Embryonic facial prominence (tissue), 1 donor: ENCODE results near the gene MCC.

Experiments
- DNase-seq: peaks from one replicate; pipeline ENCODE4 v3.0.0-alpha.2; 2016; ENCODE audit errors: extremely low spot score

MCC gene

DNA sequence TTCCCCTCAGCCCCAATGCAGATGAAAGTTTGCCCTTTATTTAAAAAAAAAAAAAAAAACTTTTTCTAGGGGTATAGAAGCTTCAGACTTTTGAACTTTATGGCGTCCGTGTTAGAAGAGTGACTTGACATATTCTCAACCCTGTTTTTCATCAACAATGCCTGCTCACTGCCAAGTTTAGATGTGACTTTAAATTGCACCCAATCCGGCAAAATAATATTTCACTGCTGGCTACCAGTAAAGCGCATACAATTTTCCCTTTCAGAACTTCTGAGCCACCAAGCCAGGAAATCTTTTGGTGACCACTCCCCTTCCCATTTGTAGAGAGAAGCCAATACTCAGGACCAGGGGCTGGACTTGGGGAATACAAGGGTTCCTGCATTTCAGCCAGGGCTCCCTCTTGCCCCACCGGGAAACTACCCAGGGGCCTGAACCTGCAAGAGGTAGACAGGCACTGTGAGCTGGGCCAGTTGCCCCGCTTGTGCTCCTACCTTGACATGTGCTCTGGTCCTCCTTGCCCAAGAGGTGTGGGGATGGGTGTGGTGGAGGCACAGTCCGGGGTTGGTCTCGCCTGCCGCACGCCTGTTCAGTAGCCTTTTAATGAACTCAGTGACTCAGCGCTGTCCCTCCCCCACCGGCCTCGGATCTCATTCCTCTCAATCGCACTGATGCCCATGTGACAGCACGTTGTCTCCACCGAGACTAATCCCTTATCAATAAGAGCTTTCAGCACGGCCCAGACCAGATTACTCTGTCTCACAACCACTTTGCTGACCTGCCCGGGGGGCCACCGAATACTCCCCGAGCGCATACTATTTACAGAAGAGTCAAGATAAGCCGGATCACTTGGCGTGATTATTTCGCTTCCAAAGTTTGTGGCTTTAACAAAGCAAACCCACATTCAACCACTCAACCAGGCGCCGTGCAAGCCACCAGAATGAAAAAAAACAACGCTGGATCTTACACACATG is 285.2 kb downstream of the MCC start:
- no peak for DNase-seq

DNA sequence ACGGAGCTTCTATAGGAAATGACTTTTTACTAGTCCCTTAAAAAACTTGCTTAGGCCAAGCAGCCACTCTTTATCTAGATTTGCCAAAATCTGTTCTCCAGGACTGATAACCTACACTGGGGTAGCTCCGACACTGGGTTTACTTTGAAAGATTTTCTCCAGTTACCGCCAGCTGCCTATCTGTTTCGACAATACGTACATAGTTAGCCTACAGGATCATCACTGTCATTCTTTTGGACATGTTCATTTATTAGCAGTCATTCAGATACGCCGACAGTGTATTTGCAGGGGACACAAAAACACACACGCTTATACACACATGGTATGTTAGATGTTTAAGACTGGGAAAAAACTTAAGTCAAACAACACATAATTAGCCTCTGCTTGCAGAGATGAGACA is 286.0 kb downstream of the MCC start:
- no peak for DNase-seq

DNA sequence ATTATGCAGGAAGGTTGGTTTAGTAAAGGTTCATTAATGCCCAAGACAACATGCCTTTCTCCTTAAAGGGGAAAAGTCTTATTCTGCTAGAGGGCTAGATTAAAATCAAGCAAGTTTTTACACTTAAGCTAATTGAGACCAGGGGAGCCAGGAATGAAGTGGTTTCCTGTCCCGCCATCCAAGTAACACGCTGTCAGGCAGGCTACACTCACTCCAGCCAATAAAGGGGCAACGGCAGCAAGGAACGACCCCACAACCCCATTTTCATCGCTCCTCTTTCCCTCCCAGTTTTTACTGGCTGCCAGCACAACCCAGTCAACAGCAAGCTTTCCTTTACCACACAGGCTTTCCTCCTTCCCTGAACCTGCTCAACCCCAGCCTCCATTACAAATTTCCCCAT is 286.5 kb downstream of the MCC start:
- no peak for DNase-seq

DNA sequence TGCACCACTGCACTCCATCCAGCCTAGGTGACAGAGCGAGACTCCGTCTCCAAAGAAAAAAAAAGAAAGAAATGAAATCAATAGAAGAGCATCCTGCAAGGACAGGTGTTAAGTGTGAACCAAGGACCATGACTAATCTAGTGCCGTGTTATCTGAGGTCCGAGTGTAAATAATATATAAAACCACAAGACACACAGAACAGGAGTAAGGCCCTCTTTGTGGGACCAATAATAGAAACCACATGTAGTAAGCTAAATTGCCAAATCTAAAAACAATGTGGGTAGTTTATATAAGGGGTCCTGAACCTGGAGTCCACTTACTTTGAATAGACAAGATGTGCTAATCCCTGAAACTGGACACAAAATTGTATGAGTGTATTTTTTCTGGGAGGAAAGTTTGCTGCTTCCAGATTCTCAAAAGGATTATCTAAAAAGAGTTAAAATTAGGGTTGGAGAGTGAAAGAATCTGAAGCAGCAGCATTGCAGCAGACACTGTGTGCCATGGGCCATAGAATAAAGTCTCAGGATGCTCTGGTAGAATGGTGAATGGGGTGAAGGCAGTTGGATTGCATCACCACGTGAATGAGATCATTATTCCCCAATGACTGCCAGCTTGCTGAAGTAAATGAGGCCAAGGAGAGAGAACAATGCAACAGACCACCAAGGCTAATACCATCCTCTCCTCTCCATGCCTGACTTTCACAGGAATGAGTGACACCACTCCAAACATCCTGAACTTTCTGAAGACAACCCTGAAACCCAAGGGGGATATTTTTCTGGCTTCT is 288.9 kb downstream of the MCC start:
- DNase-seq, result no peak

DNA sequence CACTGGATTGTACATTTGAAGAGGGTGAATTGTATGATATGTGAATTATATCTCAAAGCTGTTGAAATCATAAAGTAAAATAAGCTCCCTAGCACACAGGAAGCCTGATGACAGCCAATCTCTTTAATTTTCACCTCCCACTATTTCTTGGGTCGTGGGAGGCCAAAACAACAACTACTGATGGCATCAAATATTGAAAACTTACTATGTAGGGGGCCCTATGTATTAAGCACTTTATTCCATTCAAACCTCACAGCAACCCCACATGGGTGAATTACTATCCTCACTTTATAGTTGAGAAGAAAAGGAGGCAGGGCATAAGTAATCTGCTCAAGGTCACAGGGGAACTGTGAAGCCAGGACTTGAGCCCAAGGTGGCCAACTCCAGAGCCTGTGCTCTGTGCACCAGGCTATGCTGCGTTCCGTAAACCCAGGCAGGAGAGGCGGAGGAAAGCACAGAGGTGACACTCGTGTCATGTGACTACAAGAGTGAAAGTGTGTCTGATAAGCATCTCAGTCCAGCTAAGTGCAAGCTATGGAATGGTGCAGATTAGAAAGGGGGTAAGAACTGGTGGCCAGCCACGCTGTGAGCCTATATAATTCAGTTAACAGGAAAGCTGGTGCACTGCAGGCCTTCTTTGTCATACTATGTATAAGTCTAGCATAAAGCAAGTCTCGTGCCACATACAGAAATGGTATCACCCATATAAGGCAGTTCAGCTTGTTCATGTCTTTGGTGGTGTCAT is 290.6 kb downstream of the MCC start:
- no peak for DNase-seq

DNA sequence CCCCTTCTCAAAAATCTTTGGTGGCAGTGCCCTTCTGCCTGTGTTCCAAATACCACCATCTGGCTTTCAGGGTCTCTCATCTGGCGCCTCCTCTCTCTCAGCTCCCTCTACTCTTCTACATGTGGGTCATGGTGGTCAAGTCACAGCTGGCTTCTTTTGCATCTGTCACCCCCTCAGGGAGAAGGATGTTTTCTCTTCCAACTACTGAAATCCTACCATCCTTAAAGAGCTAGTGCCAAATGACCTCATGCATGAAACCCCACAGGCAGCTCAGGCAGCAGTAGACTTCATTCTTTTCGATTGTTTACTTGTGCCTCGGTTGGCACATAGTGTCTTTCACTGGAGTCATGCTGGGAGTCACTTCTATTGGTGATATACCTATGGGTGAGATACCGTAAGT is 292.5 kb downstream of the MCC start:
- DNase-seq, result no peak

DNA sequence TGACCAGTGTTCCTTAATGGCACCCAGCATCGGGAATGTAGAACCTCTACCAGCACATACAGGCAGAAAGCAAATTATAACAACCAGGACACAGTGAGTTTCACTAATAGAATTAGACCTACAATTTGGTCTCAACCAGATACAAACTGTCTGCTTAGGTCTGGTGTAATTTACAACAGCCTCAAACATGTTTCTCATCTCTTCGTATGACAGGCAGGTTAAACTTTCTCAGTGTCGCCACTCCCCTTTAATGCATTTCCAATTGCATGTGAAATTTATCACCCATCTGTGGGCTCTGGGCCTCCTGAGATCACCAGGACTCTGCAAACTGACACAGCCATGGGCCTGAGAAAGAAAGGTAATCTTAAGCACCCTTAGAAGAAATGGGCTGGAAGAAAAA is 293.0 kb downstream of the MCC start:
- no peak for DNase-seq

DNA sequence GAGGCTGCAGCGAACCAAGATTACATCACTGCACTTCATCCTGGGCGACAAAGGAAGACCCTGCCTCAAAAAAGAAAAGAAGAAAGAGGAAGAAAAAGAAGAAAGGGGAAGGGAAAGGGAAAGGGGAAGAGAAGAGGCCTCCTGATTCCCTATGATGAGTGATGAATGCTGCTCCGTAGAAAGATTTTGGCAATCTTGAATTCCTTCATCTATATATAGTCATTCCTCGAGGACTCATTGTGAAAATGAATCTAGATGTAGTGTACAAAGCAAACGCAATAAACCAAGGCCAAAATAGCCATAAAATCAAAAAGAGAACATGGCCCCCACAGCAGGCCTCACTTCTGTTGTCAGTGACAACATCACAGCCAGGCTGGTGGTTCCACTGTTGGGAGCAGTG is 293.7 kb downstream of the MCC start:
- no peak for DNase-seq

DNA sequence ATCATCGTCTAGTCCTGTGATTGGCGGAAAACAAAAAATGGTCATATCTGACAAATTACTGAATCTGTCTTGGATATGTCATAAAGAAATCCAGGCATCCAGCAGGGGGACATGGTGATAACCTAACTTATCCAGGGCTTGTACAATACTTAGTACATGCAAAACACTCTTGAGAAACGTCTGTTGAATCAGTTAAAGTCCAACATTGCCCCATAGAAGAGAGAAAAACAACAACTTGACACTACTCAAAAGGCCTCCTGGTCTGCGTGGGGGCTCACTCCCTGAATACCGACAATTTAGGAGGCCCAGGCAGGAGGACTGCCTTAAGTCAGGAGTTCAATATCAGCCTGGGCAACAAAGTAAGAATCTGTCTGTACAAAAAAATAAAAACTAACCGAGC is 294.1 kb downstream of the MCC start:
- DNase-seq, result no peak

DNA sequence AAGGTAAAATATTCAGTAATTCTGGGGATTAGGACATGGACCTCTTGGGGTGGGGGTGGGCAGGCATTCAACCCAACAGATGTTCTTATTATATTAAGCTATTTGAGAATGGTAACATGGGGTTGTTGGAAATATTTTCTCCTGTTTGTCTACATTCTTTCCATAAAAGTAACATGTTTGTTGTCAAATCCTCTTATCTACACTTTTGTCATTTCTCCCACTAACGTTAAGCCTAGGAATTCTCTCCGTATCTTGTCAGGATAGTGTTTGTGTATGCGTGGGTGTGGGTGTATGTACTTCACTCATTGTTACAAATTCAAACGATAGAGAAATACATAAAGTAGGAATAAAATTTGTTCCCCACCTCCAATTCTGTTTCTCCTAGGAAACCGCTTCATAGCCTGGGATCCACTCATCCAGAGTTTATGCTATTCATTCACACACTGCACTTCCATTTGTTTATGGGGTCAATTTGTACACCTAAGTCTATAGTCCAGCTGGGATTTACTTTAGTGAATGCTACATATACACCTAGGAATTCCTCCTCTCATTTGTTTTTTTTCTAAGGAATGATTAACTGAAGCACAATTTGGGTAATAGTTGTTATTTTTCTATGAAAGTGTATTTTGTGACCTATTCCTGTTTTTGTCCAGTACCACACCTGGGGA is 294.8 kb downstream of the MCC start:
- DNase-seq, result no peak

DNA sequence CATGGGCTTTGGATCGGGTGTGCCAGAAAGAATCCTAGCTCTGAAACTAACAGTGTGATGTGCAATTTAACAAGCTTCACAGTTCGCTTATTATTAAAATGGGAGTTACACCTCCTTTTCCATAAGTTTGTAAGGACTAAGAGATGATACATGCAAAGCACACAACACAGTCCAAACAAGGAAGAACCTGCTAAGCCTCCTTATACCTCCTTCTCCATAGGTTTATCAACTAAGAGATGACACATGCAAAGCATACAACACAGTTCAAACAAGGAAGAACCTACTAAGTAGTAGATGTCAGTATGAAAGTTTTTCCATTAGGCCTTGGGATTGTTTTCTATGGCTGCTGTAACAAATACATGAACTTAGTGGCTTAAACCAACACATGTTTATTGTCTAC is 295.7 kb downstream of the MCC start:
- no peak for DNase-seq

DNA sequence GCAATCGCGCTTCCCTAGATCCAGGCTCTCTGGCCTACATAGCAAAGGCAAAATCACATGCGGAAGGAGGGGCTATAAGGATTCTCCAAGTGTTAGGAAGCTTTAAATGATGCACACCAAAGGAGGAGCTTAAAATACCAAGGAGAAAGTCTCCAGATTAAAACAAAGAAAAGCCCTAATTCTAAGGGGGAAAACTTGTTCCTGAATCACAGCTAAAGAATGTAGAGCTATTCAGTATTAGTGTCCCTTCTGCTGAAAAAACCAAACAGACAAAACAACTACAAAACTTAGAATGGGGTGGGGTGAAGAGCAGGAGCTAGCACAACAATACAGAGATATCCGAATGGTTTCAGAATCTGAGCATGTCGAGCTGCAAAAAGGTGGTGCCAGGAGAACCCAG is 297.9 kb downstream of the MCC start:
- DNase-seq, result no peak

DNA sequence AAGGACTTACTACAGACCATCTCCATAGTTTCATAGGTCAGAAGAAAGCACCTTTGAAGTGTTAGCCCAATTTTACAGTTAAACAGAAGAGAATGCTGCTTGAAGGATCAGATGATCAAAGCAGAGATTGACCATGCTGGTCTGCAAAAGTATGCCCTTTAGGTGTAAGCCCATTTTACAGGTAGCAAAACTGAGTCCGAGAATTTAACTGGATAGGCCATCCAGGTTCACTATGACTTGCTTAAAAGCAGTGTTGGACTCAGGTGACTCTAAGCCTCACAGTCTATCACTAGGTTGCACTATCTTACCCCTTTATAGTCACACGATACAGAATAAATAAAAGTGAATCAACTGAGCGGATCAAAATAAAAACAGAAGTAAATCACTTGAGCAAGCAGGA is 299.0 kb downstream of the MCC start:
- no peak for DNase-seq

DNA sequence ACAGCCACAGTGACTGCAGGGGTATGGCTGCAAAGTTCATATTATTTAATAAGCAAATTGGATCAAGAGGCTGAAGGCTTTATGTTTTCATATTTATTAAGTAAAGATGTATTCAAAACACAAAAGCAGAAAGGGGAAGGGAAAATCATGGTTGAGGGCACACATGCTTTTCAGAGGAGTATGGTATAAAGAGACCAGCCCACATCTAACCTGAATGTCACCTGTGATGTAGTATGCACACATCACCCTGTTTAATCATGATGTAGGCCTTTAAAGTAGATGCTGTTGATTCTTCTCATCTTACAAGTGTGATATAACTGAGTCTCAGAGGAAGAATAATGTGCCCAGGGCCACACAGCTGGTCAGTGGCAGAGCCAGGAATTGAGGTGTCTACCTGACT is 299.8 kb downstream of the MCC start:
- no peak for DNase-seq

DNA sequence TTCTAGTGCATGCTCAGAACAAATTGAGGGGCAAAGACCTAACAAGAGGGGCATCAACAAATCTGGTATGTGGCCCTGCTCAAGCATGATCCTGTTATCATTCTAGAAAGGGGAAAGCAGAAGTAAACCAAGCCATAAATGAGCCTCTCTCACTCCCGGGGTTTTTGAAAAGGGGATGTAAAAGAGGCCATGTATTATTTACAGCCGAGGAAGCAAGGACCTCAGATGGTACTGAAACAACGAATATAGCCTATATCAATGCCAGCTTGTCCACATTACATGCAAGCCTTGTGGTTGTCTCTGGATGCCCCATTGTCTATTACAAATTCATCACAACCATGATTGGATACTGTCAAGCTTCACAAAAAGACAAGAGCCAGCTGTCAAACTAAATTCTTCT is 300.3 kb downstream of the MCC start:
- no peak for DNase-seq

DNA sequence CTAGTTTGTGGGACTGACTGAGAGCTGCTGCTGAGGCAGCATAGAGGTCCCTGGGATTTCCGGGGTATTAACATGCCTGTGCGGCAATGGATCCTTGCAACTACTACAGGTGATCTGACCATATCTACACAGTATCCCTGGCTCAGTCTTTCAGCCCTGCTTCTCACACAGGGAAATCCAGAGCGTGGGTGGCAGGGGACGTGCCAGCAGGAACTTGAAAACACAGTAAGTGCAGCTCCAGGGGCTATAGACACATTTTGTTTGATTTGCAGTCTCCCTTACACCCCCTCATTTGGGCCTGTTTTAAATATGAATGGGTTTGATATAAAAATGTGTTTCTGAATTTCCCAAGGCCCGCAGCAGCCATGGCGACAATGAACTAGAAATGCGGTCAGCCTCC is 302.2 kb downstream of the MCC start:
- DNase-seq, result no peak

DNA sequence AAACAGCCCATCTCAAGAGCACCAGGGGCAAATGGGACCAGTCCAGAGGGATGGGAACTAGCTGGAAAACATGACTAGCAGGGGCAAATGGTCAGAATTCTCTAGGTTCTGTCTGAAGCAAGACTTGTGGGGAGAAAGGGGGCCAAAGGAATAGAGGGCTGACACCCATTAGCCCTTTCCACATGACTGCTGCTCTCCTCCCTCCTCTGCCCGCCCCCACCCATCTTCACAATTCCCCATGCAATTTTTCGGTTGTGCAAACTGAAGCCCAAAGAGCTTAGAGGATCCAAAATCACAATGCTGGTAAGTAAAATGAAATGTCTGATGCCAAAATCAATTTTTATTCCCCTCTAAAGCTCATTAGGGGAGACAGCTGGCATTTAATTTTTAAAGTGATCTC is 304.6 kb downstream of the MCC start:
- no peak for DNase-seq

DNA sequence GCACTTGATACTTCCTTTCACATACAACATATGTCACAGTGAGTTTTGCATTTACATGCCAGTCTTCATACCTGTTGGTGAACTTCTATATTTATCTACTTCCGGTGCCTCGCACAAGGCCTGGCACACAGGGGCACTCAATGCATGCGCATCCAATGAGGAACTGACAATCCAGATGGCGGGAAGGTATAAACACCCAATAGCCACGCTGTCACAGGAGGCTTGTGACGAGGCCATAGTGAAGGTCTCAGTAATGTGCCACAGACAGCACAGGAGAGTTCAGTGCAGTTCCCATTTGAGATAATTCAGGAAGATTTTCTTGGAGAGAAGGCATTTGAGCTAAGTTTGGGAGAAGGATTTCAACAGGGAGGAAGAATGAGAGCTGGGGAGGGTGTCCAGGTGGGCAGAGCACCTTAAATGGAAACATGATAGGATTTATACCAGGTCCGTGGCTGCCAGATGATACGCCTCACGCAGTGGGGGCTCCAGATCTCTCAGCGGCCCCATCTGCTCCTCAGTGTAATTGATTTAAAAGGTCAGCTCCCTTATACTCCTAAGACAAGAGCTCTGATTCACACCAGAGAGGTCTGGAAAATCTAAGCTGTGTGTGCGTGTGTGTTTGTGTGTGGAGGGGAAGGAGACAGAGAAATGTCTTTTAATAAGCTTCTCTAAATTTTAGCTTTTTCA is 305.5 kb downstream of the MCC start:
- no peak for DNase-seq

DNA sequence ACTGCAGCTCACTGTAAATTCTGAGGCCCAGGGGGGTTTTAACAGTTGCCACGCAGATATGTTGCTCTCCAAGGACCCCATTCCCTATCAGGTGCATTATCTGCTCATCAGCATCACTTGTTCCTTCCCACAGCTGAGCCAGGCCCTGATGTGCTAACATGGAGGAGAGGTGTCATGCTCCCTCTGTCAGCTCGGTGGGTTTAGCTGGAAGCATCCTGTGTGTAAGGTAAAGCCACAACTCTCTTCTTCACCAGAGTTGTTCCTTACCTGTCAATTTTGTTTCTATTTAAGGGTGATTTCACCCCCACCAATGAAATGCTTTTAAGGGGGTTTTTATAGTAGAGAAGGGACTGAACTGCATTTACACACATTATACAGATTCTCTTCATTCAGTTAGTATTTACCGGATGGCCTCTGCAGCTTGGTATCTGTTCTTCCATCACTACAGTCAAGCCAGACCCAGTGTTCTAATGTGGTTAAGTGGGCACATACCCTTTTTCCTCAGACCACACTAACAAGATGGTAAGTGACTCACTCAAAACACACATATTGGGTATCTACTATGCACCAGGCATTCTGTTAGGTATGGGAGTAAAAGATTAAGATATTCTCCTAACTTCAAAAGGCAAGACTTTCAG is 306.3 kb downstream of the MCC start:
- no peak for DNase-seq

DNA sequence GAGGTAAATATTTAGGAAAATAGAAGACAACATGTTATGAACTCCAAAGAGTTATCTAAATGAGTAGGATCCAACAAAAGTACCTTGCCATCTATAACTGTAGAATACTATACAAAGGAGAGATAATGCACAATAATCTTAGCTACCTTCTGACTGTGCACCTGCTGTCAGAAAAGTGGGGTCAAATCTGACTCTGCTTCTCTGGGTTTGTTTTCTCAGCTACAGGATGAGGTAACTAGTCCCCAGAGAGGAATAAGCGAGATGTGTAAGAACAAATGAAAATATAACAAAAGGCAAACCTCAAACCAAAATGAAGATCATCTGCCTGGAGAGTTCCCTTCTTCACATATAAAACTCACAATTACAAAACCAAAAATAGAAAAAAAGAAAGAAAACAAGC is 306.8 kb downstream of the MCC start:
- DNase-seq, result no peak

DNA sequence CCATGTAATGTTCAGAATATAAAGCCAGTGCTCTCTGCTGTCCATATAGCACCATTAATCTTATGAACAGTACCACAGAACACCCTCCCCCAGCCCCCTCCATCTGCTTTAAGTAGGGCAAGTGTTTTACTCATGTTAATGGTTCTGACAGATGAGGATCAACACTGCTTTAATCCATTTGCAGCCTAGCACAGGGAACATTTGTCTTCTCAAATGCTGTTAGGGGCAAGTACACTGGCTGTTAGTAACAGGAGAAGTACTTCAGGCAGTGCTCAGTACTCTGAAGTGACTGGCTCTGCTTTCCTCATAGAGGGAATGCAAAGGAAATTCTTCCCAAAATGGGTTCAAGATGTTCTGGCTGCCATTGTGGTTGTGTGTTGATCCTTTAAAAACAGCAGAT is 309.1 kb downstream of the MCC start:
- DNase-seq, result no peak
